Spleen (tissue), 11 donors: ENCODE data around the gene DENND2D. TPM values are rescaled to one million over a fixed set of nuclear protein-coding genes. Genes with fewer than 3 reads are reported as not detected.

Experiments used
- DNase-seq: peaks from one replicate; pipeline ENCODE4 v3.0.0-alpha.2; 2020
- H3K27ac ChIP-seq, 8 donors: fragments of 200-600 bp; sonication (generic) in 7 of 8; 1 replicate in 4 of 8; 2 replicates in 4 of 8; pipeline versions ENCODE4 v1.5.0 to v1.8.0; 2016 to 2021; ENCODE audit warnings: inconsistent platforms in 4 of 8, mild to moderate bottlenecking in 4 of 8, moderate library complexity in 1 of 8
- H3K27me3 ChIP-seq, 7 donors: fragments of 200-600 bp; sonication (generic) in 6 of 7; replicated peaks in 1 of 7; 1 replicate in 4 of 7; 2 replicates in 3 of 7; pipeline versions ENCODE4 v1.5.0 to v1.8.0; 2016 to 2021; ENCODE audit warnings: inconsistent platforms in 3 of 7, mild to moderate bottlenecking in 1 of 7
- H3K36me3 ChIP-seq, 6 donors: fragments of 200-600 bp; sonication (generic) in 5 of 6; 1 replicate in 4 of 6; 2 replicates in 2 of 6; pipeline versions ENCODE4 v1.5.0 to v1.8.0; 2016 to 2021; ENCODE audit warnings: inconsistent platforms in 2 of 6
- H3K4me1 ChIP-seq, 6 donors: fragments of 200-600 bp; sonication (generic) in 5 of 6; 1 replicate in 3 of 6; 2 replicates in 3 of 6; pipeline versions ENCODE4 v1.5.0 to v1.8.0; 2016 to 2021; ENCODE audit warnings: inconsistent platforms in 3 of 6
- H3K4me3 ChIP-seq, 8 donors: fragments of 200-600 bp; sonication (generic) in 7 of 8; 1 replicate in 4 of 8; 2 replicates in 4 of 8; pipeline versions ENCODE4 v1.5.0 to v1.8.0; 2016 to 2021; ENCODE audit warnings: inconsistent platforms in 4 of 8, mild to moderate bottlenecking in 4 of 8, moderate library complexity in 2 of 8
- H3K9me3 ChIP-seq, 8 donors: fragments of 200-600 bp; sonication (generic) in 7 of 8; 1 replicate in 4 of 8; 2 replicates in 4 of 8; pipeline versions ENCODE4 v1.5.0 to v1.8.0; 2016 to 2021; ENCODE audit warnings: inconsistent platforms in 4 of 8
- POLR2A ChIP-seq, 3 donors: fragments of 450-650 bp; IDR thresholded peaks; one replicate each; pipeline ENCODE4 v1.5.1; 2017; ENCODE audit warnings: antibody characterized with exemption in 3 of 3, mild to moderate bottlenecking in 1 of 3
- POLR2AphosphoS5 ChIP-seq, 3 donors: sonication (generic); formaldehyde crosslinking; IDR thresholded peaks; one replicate each; pipeline ENCODE4 v1.5.1; 2017; ENCODE audit warnings: antibody characterized with exemption in 3 of 3
- WGBS, 5 donors: extraction: QIAGEN DNeasy Blood & Tissue Kit in 3 of 5; methylation state at CpG; one replicate each; pipeline versions ENCODE4 v1.1.5 to v1.1.7; 2013 to 2018; 5-methylcytosine and 5-hydroxymethylcytosine counted together
- intact Hi-C: fragments of 100-400 bp; cut with DNase I; formaldehyde crosslinking; loops from one replicate; pipeline ENCODE4 v1.15.0; 2023; ENCODE audit warnings: low total_unique reads
- polyA plus RNA-seq, 3 donors: library from polyadenylated mRNA; stranded (reverse); fragments of 200-250 nt; gene quantifications; one replicate each; pipeline ENCODE4 v1.2.1, GENCODE V29; 2013
- total RNA-seq, 7 donors: library from RNA; depleted of rRNA in 3 of 7; stranded (reverse); fragments of >200 nt in 3 of 7; fragmentation: NEBNext Ultra II Directional in 4 of 7; extraction: Animal tissue kit (Norgen Biotek cat#: 25700) in 4 of 7; gene quantifications; one replicate each; pipeline versions ENCODE4 v1.1.0 to v1.2.1, GENCODE V29; 2016 to 2021
- TF ChIP-seq, protein P1 (sequence below), 11 experiments: fragments of 200-600 bp in 7 of 11; fragments of 450-650 bp in 4 of 11; sonication (generic) in 4 of 11; IDR thresholded peaks in 8 of 11; conservative IDR thresholded peaks in 3 of 11; 1 replicate in 7 of 11; 2 replicates in 4 of 11; pipeline versions ENCODE4 v1.4.0 to v1.8.0; 2016 to 2021; ENCODE audit warnings: antibody characterized with exemption in 11 of 11, inconsistent platforms in 4 of 11, mild to moderate bottlenecking in 1 of 11
- donor health status: healthy with polysubstance abuse.
- donor health status: DM: no; HTN: no; CAD: no; lungs with moderate emphysema.
- donor health status: DM: no; HTN: no; CAD: no.
- donor health status: Bipolar disorder and iron deficiency.
- donor health status: healthy.
- donor health status: DM: no; HTN: no; CAD: no.
- donor health status: DM: yes; HTN: yes; CAD: no.

The DENND2D gene
- total and polyA plus RNA-seq, 10 donors = 90.3 to 182 (median 149) TPM

DNA sequence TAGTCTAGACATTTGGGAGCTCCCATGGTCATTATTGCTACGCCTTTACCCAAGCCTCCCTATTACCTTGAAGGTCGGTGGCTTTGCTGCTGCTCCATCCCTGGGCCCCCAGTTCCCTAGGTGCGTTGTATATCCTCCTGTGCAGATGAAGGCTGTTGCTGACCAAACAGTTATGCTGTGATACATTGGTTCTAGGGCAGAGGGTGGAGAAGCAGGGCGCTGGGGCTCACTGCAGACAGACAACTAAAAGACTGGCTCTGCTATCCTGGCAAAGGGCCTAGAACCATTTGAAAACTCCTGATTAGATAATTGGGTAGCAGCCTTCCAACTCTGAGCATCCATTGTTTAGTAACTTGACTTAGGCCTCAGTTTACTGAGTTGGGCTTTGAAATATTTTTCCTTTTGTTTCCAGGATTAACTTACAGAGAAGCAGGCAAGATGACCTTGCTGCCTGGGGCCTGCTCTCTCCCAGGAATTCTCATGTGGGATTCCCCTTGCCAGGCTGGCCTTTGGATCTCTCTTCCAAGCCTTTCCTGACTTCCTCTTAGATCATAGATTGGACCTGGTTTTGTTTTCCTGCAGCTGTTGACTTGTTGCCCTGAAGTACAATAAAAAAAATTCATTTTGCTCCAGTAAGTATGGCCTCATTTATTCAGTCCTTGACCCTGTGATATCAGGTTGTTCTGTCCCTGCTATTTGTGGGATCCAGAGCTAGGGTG, 42.5 kb upstream of the DENND2D start:
- no peak for TF ChIP-seq POLR2A (IDR thresholded peaks at IDR 0.05)
- no peak for TF ChIP-seq POLR2AphosphoS5 (IDR thresholded peaks at IDR 0.05)
- TF ChIP-seq, protein P1, sequence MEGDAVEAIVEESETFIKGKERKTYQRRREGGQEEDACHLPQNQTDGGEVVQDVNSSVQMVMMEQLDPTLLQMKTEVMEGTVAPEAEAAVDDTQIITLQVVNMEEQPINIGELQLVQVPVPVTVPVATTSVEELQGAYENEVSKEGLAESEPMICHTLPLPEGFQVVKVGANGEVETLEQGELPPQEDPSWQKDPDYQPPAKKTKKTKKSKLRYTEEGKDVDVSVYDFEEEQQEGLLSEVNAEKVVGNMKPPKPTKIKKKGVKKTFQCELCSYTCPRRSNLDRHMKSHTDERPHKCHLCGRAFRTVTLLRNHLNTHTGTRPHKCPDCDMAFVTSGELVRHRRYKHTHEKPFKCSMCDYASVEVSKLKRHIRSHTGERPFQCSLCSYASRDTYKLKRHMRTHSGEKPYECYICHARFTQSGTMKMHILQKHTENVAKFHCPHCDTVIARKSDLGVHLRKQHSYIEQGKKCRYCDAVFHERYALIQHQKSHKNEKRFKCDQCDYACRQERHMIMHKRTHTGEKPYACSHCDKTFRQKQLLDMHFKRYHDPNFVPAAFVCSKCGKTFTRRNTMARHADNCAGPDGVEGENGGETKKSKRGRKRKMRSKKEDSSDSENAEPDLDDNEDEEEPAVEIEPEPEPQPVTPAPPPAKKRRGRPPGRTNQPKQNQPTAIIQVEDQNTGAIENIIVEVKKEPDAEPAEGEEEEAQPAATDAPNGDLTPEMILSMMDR (IDR thresholded peaks at IDR 0.05 in 8 of 11, conservative IDR thresholded peaks at IDR 0.05 in 3 of 11) = no peak
- 49 to 63% (median 52%) methylated on average over 4 of the region's 4 CpGs for WGBS, 5 donors
- Histone ChIP-seq H3K4me1 (peaks cover 0 to 15% (median 5%) of the 10 kb centered on the region in 6 donors), H3K36me3 (peaks cover 0 to 13% (median 0%) of the 10 kb centered on the region in 6 donors), H3K27ac (peak overlapping the region in 6 of 8 donors; percentile 31 to 59 (median 46)), H3K27me3 (no peaks in the 10 kb centered on the region), H3K4me3 (no peak overlapping the region), H3K9me3 (no peaks in the 10 kb centered on the region)
- no peak for DNase-seq
- intact Hi-C loops = no loop called here

DNA sequence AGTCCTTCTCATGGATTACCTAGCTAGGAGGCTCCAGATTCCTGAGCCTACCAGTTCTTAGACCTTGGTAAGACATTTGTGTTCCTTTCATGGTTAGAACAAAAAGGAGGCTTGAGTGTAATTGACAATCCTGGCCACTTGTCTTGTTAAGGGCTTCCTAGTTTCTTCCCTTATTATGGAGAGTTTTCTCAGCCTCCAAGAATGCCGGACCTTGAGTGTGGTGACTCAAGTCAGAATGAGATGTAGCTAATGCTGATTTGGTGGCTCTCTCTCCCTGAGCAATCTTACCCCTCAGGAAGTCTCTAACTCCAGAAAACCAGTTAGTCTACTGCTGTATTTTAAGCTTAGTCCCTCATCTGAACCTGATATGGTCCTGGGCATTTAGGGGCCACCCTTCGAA, 41.4 kb upstream of the DENND2D start:
- WGBS, 5 donors = 78 to 93% (median 88%) methylated on average over 2 of the region's 2 CpGs
- no peak overlapping the region for H3K4me3 ChIP-seq
- TF ChIP-seq POLR2A (IDR thresholded peaks at IDR 0.05) (no peak), POLR2AphosphoS5 (IDR thresholded peaks at IDR 0.05) (no peak)
- TF ChIP-seq, protein P1 (IDR thresholded peaks at IDR 0.05 in 8 of 11, conservative IDR thresholded peaks at IDR 0.05 in 3 of 11) = no peak
- H3K9me3 ChIP-seq = no peaks in the 10 kb centered on the region
- H3K4me1 ChIP-seq = peaks cover 0 to 18% (median 6%) of the 10 kb centered on the region in 6 donors
- H3K27me3 ChIP-seq = no peaks in the 10 kb centered on the region
- peaks cover 0 to 13% (median 0%) of the 10 kb centered on the region in 6 donors for H3K36me3 ChIP-seq
- peak overlapping the region in 2 of 8 donors; percentile 41 to 56 for H3K27ac ChIP-seq
- intact Hi-C loops = no loop called here
- no peak for DNase-seq

DNA sequence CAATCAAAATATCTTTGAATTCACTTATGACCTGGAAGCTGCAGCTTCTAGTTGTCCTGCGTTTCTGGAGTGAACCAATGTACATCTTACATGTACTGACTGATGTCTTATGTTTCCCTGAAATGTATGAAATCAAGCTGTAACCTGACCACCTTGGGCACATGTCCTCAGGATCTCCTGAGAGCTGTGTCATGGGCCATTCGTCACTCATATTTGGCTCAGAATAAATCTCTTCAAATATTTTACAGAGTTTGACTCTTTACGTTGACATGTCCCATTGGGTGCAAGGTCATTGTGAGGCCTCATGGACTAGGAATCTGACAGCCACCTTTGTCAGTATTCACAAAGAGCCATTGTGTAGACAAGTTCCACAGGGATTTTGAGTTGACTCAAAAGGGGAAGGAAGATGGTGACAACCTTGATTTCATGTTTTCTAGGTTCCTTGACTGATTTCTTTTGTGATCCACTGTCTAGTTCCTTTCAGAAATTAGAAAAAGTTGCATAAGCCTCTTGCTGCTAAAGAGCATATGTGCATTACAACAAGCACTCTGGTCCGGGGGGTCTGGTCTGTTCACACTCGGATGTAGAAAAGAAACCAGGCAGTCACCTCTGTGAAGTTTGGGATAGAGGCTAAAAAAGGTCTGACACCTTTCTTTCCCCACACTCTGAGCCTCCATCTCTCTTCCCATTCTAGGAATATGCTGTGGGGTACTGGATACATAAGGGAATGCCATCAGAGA, 37.8 kb upstream of the DENND2D start:
- no peak overlapping the region for H3K4me3 ChIP-seq
- peaks cover 0 to 13% (median 0%) of the 10 kb centered on the region in 6 donors for H3K36me3 ChIP-seq
- H3K4me1 ChIP-seq = peaks cover 0 to 34% (median 5%) of the 10 kb centered on the region in 6 donors
- intact Hi-C loops = no loop called here
- H3K9me3 ChIP-seq = no peaks in the 10 kb centered on the region
- TF ChIP-seq POLR2A (IDR thresholded peaks at IDR 0.05) = no peak
- no peak for TF ChIP-seq POLR2AphosphoS5 (IDR thresholded peaks at IDR 0.05)
- TF ChIP-seq, protein P1 (IDR thresholded peaks at IDR 0.05 in 8 of 11, conservative IDR thresholded peaks at IDR 0.05 in 3 of 11) = no peak
- 88 to 95% (median 89%) methylated on average over 5 of the region's 5 CpGs for WGBS, 5 donors
- H3K27ac ChIP-seq = no peak overlapping the region
- no peak for DNase-seq
- no peaks in the 10 kb centered on the region for H3K27me3 ChIP-seq

GRCh38 chr1:111236806-111237205, 36.4 kb upstream of the DENND2D start:
- H3K36me3 ChIP-seq = peaks cover 0 to 10% (median 0%) of the 10 kb centered on the region in 6 donors
- H3K27me3 ChIP-seq = no peaks in the 10 kb centered on the region
- no peak for DNase-seq
- WGBS, 5 donors = 87 to 97% (median 92%) methylated on average over 3 of the region's 3 CpGs
- TF ChIP-seq POLR2AphosphoS5 (IDR thresholded peaks at IDR 0.05) (no peak), POLR2A (IDR thresholded peaks at IDR 0.05) (no peak)
- TF ChIP-seq, protein P1 (IDR thresholded peaks at IDR 0.05 in 8 of 11, conservative IDR thresholded peaks at IDR 0.05 in 3 of 11) = no peak
- no peak overlapping the region for H3K4me3 ChIP-seq
- peaks cover 0 to 37% (median 5%) of the 10 kb centered on the region in 6 donors for H3K4me1 ChIP-seq
- H3K27ac ChIP-seq = peak overlapping the region in 1 of 8 donors; percentile 9
- H3K9me3 ChIP-seq = no peaks in the 10 kb centered on the region
- intact Hi-C loops = no loop called here
